NCI-H2227 treated with DMSO at 0.1 percent for 48 hours (cell line): ENCODE measurements around the gene NOTCH3.

Experiments used
- DNase-seq: peaks from one replicate; lab custom pipeline; 2025; lab: John Stamatoyannopoulos, UW

The NOTCH3 gene

GRCh38 chr19:15235781-15236180 lies 35.0 kb upstream of the NOTCH3 start:
- DNase-seq, result no peak

- DNase-seq, result no peak
Observed at GRCh38 chr19:15234431-15235130, 33.8 kb upstream of the NOTCH3 start.

- no peak for DNase-seq
Observed at GRCh38 chr19:15231271-15231670, 30.5 kb upstream of the NOTCH3 start.

GRCh38 chr19:15227261-15227660 lies 26.5 kb upstream of the NOTCH3 start:
- no peak for DNase-seq

- DNase-seq, result no peak
Observed at GRCh38 chr19:15225760-15226159, 25.0 kb upstream of the NOTCH3 start.

GRCh38 chr19:15223649-15224361 lies 23.0 kb upstream of the NOTCH3 start:
- DNase-seq, result no peak

GRCh38 chr19:15222738-15223648 lies 22.2 kb upstream of the NOTCH3 start:
- DNase-seq, result peak; percentile 90

- no peak for DNase-seq
Observed at GRCh38 chr19:15220833-15221232, 20.0 kb upstream of the NOTCH3 start.

GRCh38 chr19:15218501-15218900 lies 17.7 kb upstream of the NOTCH3 start:
- DNase-seq, result peak; percentile 12

GRCh38 chr19:15216363-15216762 lies 15.6 kb upstream of the NOTCH3 start:
- DNase-seq, result no peak

GRCh38 chr19:15213715-15214381 lies 13.1 kb upstream of the NOTCH3 start:
- DNase-seq, result no peak

GRCh38 chr19:15212711-15213110 lies 11.9 kb upstream of the NOTCH3 start:
- no peak for DNase-seq

GRCh38 chr19:15210323-15210781 lies 9.6 kb upstream of the NOTCH3 start:
- no peak for DNase-seq

- DNase-seq, result no peak
Observed at GRCh38 chr19:15201374-15202023, 704 bp upstream of the NOTCH3 start.

- DNase-seq, result no peak
Observed at GRCh38 chr19:15199661-15200552, 888 bp downstream of the NOTCH3 start.

GRCh38 chr19:15198951-15199660 lies 1.7 kb downstream of the NOTCH3 start:
- no peak for DNase-seq

- no peak for DNase-seq
Observed at GRCh38 chr19:15197942-15198341, 2.9 kb downstream of the NOTCH3 start.

- no peak for DNase-seq
Observed at GRCh38 chr19:15197275-15197941, 3.4 kb downstream of the NOTCH3 start.

- DNase-seq, result no peak
Observed at GRCh38 chr19:15196360-15197005, 4.3 kb downstream of the NOTCH3 start.
